ENCODE results near the gene PHRF1.
A peak's percentile ranks its signal among the peaks of the same experiment; 100 is the strongest.

PHRF1 gene

GRCh38 chr11:539971-540481 is 36.2 kb upstream of the PHRF1 start:
- DNase-seq (ENCODE audit: low spot score) = no peak

- DNase-seq (ENCODE audit: low spot score) = no peak
Observed at GRCh38 chr11:540583-541432, 35.5 kb upstream of the PHRF1 start.

- DNase-seq (ENCODE audit: low spot score) = no peak
Observed at GRCh38 chr11:541433-541885, 34.8 kb upstream of the PHRF1 start.

- no peak for DNase-seq (ENCODE audit: low spot score)
Observed at GRCh38 chr11:544817-545166, 31.5 kb upstream of the PHRF1 start.

GRCh38 chr11:545171-545570 is 31.1 kb upstream of the PHRF1 start:
- no peak for DNase-seq (ENCODE audit: low spot score)

- no peak for DNase-seq (ENCODE audit: low spot score)
Observed at GRCh38 chr11:548700-549603, 27.3 kb upstream of the PHRF1 start.

- no peak for DNase-seq (ENCODE audit: low spot score)
Observed at GRCh38 chr11:550021-550745, 26.1 kb upstream of the PHRF1 start.

- DNase-seq (ENCODE audit: low spot score) = no peak
Observed at GRCh38 chr11:550746-551085, 25.6 kb upstream of the PHRF1 start.

- DNase-seq (ENCODE audit: low spot score) = no peak
Observed at GRCh38 chr11:551131-551530, 25.1 kb upstream of the PHRF1 start.

GRCh38 chr11:551596-551995 is 24.7 kb upstream of the PHRF1 start:
- DNase-seq (ENCODE audit: low spot score) = no peak

- DNase-seq (ENCODE audit: low spot score) = no peak
Observed at GRCh38 chr11:553083-553987, 22.9 kb upstream of the PHRF1 start.

GRCh38 chr11:553988-554340 is 22.3 kb upstream of the PHRF1 start:
- no peak for DNase-seq (ENCODE audit: low spot score)

- DNase-seq (ENCODE audit: low spot score) = peak; percentile 80
Observed at GRCh38 chr11:554428-555226, 21.6 kb upstream of the PHRF1 start.

GRCh38 chr11:555227-555779 is 21.0 kb upstream of the PHRF1 start:
- no peak for DNase-seq (ENCODE audit: low spot score)

GRCh38 chr11:555780-556661 is 20.2 kb upstream of the PHRF1 start:
- no peak for DNase-seq (ENCODE audit: low spot score)

- no peak for DNase-seq (ENCODE audit: low spot score)
Observed at GRCh38 chr11:556662-557256, 19.5 kb upstream of the PHRF1 start.

- DNase-seq (ENCODE audit: low spot score) = no peak
Observed at GRCh38 chr11:557328-558132, 18.7 kb upstream of the PHRF1 start.

GRCh38 chr11:558503-558902 is 17.8 kb upstream of the PHRF1 start:
- no peak for DNase-seq (ENCODE audit: low spot score)

All from CD4-positive, alpha-beta T cell treated with Interleukin-2 at 100 ng/mL for 4 hours (primary cell).